ENCODE results near the gene ACACB.

DNA sequence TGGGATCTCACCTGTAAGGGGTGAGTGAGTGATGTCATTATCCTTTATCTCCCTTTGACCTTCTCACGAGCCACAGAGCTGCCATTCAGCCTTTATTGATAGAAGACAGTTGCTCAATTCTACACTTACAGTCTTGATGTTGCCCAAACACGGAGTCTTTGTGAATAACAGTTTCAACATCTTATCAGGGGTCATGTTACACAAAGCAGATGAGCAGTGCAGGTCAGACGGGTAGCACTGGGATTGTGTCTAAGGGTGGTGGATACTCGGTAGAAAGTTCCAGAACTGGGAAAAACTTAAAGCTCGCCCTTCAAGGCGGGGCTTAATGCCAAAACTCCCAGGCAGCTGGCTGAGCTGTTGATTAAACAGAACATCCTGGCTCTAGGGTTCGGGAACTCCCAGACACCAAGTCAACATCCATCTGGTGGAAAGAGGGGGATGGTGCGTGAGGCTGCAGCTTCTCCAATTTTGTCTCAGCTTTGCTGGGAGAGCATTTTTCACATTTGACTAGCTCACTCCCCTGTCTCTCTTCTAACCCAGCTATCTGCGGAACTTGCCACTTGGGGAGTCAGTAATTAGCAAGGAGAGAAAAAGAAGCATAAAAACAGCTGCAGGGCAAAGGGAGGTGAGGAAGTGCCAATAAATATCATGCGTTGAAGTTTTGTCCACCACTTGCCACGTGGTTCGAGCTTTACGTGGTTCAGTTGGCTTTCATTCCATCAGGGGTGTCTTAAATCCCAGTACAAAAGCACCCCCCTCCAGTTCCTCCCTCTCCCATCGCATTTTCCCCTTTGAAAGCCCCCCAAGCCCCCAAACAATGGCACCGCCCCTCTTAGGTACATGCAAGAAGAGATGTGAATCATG lies 161.7 kb downstream of the ACACB start:
- no peak for TF ChIP-seq TAF1 (IDR thresholded peaks at IDR 0.05; ENCODE audit: borderline replicate concordance, insufficient read depth, low read length)
- TF ChIP-seq POLR2AphosphoS5 (IDR thresholded peaks at IDR 0.05; ENCODE audit: low read depth, low read length), result no peak
- TF ChIP-seq, protein P1, sequence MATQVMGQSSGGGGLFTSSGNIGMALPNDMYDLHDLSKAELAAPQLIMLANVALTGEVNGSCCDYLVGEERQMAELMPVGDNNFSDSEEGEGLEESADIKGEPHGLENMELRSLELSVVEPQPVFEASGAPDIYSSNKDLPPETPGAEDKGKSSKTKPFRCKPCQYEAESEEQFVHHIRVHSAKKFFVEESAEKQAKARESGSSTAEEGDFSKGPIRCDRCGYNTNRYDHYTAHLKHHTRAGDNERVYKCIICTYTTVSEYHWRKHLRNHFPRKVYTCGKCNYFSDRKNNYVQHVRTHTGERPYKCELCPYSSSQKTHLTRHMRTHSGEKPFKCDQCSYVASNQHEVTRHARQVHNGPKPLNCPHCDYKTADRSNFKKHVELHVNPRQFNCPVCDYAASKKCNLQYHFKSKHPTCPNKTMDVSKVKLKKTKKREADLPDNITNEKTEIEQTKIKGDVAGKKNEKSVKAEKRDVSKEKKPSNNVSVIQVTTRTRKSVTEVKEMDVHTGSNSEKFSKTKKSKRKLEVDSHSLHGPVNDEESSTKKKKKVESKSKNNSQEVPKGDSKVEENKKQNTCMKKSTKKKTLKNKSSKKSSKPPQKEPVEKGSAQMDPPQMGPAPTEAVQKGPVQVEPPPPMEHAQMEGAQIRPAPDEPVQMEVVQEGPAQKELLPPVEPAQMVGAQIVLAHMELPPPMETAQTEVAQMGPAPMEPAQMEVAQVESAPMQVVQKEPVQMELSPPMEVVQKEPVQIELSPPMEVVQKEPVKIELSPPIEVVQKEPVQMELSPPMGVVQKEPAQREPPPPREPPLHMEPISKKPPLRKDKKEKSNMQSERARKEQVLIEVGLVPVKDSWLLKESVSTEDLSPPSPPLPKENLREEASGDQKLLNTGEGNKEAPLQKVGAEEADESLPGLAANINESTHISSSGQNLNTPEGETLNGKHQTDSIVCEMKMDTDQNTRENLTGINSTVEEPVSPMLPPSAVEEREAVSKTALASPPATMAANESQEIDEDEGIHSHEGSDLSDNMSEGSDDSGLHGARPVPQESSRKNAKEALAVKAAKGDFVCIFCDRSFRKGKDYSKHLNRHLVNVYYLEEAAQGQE (IDR thresholded peaks at IDR 0.05; ENCODE audit: insufficient read depth in 1 of 2, low read depth in 2 of 2, low read length in 2 of 2), result no peak
- no peak for TF ChIP-seq SIN3A (IDR thresholded peaks at IDR 0.05; ENCODE audit: borderline replicate concordance, insufficient read depth, low read length)
- no peak for TF ChIP-seq FOXP2 (optimal IDR thresholded peaks at IDR 0.05; ENCODE audit: borderline replicate concordance, extremely low read depth, extremely low read length, insufficient read depth)
